ENCODE results near the gene CYP3A5.

DNA sequence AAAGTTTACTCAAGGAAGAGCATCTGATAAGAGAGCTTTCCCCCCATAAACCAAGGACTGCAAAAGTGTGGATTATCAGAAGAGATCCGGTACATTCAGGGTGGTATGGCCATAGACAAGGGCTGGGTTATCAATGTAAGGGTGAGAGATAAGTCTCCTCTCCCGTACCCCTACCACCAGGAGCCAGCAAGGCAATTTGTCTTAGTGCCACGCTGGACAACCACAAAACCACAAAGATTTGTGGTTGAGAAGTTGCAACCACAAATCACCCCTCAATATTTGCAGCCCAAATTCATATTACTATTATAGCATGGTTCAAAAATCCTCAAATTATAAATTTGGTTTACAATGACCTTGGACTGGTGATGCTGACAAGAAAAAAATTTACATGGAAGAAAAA is 65.3 kb downstream of the CYP3A5 start:
- TF ChIP-seq, protein P1, sequence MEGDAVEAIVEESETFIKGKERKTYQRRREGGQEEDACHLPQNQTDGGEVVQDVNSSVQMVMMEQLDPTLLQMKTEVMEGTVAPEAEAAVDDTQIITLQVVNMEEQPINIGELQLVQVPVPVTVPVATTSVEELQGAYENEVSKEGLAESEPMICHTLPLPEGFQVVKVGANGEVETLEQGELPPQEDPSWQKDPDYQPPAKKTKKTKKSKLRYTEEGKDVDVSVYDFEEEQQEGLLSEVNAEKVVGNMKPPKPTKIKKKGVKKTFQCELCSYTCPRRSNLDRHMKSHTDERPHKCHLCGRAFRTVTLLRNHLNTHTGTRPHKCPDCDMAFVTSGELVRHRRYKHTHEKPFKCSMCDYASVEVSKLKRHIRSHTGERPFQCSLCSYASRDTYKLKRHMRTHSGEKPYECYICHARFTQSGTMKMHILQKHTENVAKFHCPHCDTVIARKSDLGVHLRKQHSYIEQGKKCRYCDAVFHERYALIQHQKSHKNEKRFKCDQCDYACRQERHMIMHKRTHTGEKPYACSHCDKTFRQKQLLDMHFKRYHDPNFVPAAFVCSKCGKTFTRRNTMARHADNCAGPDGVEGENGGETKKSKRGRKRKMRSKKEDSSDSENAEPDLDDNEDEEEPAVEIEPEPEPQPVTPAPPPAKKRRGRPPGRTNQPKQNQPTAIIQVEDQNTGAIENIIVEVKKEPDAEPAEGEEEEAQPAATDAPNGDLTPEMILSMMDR (IDR thresholded peaks at IDR 0.05): no peak
- TF ChIP-seq POLR2AphosphoS5 (IDR thresholded peaks at IDR 0.05) (no peak), POLR2A (IDR thresholded peaks at IDR 0.05) (no peak), EP300 (IDR thresholded peaks at IDR 0.05; ENCODE audit: low read depth) (no peak)
